Epithelial cell of prostate (primary cell): ENCODE results near the gene ERFL.
"Not testable (repeated sequence)": the region's sequence is repeated elsewhere in the genome, so short reads cannot be mapped to it uniquely, and the experiment has no call there.

ENCODE experiments used
- DNase-seq: peaks from one replicate; pipeline ENCODE4 v3.0.0-alpha.2; 2011; ENCODE audit warnings: low read depth, low spot score
- H3K27ac ChIP-seq: fragments of 450-650 bp; 2 replicates; pipeline ENCODE4 v1.5.1; 2017; ENCODE audit warnings: mild to moderate bottlenecking

ERFL gene

GRCh38 chr19:41917676-41918075 lies 10.6 kb downstream of the ERFL start:
- no peak overlapping the region for H3K27ac ChIP-seq
- no peak for DNase-seq

GRCh38 chr19:41915776-41916414 lies 12.4 kb downstream of the ERFL start:
- H3K27ac ChIP-seq: no peak overlapping the region
- no peak for DNase-seq

- DNase-seq: no peak
- H3K27ac ChIP-seq: no peak overlapping the region
Measured at GRCh38 chr19:41915021-41915775, 13.1 kb downstream of the ERFL start.

GRCh38 chr19:41914424-41914834 lies 13.8 kb downstream of the ERFL start:
- DNase-seq, H3K27ac ChIP-seq: not testable (repeated sequence)

GRCh38 chr19:41913538-41914423 lies 14.5 kb downstream of the ERFL start:
- H3K27ac ChIP-seq: no peak overlapping the region
- DNase-seq: no peak

- DNase-seq: no peak
- no peak overlapping the region for H3K27ac ChIP-seq
Measured at GRCh38 chr19:41912899-41913537, 15.2 kb downstream of the ERFL start.

GRCh38 chr19:41911889-41912731 lies 16.1 kb downstream of the ERFL start:
- H3K27ac ChIP-seq: no peak overlapping the region
- DNase-seq: no peak

- no peak overlapping the region for H3K27ac ChIP-seq
- DNase-seq: no peak
Measured at GRCh38 chr19:41910992-41911888, 17.0 kb downstream of the ERFL start.

- H3K27ac ChIP-seq: no peak overlapping the region
- DNase-seq: no peak
Measured at GRCh38 chr19:41910240-41910991, 17.8 kb downstream of the ERFL start.

- no peak for DNase-seq
- no peak overlapping the region for H3K27ac ChIP-seq
Measured at GRCh38 chr19:41909706-41910105, 18.5 kb downstream of the ERFL start.

- no peak for DNase-seq
- H3K27ac ChIP-seq: no peak overlapping the region
Measured at GRCh38 chr19:41908724-41909464, 19.4 kb downstream of the ERFL start.

GRCh38 chr19:41907994-41908615 lies 20.1 kb downstream of the ERFL start:
- H3K27ac ChIP-seq: no peak overlapping the region
- DNase-seq: no peak

- H3K27ac ChIP-seq: no peak overlapping the region
- DNase-seq: no peak
Measured at GRCh38 chr19:41906916-41907680, 21.2 kb downstream of the ERFL start.

GRCh38 chr19:41906271-41906670 lies 22.0 kb downstream of the ERFL start:
- H3K27ac ChIP-seq: no peak overlapping the region
- DNase-seq: no peak

GRCh38 chr19:41905273-41906002 lies 22.8 kb downstream of the ERFL start:
- no peak for DNase-seq
- H3K27ac ChIP-seq: no peak overlapping the region
